ENCODE measurements around the gene SCAMP4. TPM values are rescaled to one million over a fixed set of nuclear protein-coding genes. Genes with fewer than 3 reads are reported as not detected.

The SCAMP4 gene
- total and polyA plus RNA-seq, 2 of the 13 experiments (the other 11 are each of a cell fraction or from before 2014, with no cell fraction given): 10.7 to 13.7 TPM

DNA sequence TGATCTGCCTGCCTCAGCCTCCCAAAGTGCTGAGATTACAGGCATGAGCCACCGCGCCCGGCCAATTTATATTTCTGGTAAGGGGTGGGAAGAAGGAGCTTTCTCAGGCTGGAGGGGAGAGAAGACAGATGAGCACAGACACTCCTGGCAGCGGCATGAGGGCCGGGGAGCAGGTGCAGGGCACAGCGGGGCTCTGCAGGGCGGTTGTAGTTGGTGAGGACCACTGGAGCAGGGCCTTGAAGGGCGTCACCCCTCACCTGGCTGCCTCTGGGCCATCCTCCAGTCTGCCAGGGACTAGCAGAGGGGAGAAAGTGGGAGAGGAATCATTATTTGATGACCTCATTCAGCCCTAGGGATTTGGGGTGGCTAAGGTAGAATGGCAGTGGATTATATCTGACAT is 27.2 kb downstream of the SCAMP4 start:
- Histone ChIP-seq H3K9ac (ENCODE audit: insufficient read depth, low read depth, low read length) (no peak overlapping the region), H3K27ac (ENCODE audit: extremely low read length, insufficient read depth, low read length) (no peak overlapping the region), H4K20me1 (ENCODE audit: insufficient read depth, low read length) (no peaks in the 10 kb centered on the region), H3K4me1 (ENCODE audit: insufficient read depth, low read length) (peaks cover 31% of the 10 kb centered on the region), H3K9me3 (ENCODE audit: low read length) (no peaks in the 10 kb centered on the region; the same call in 1 of the 2 replicates), H3K4me3 (replicated peaks in 1 of 3; ENCODE audit: insufficient read depth in 1 of 3, low read depth in 2 of 3, low read length in 3 of 3) (no peak overlapping the region), H3K36me3 (replicated peaks in 1 of 2; ENCODE audit: control insufficient read depth in 1 of 2, insufficient read depth in 2 of 2, low read length in 2 of 2) (no peaks in the 10 kb centered on the region), H3K4me2 (ENCODE audit: low read depth, low read length) (no peak overlapping the region), H3K27me3 (ENCODE audit: control insufficient read depth in 1 of 2, insufficient read depth in 2 of 2, low read length in 2 of 2) (no peaks in the 10 kb centered on the region), H3K79me2 (ENCODE audit: insufficient read depth, low read length) (no peaks in the 10 kb centered on the region), H2AFZ (ENCODE audit: low read length) (no peak overlapping the region)
- no TSS peak for BruUV-seq (replicated peaks)
- ChIA-PET CTCF (ENCODE audit: low intra/inter-chr PET ratio, low total read pairs) (no interaction called here), POLR2A (no interaction called here)
- ATAC-seq (no peak), DNase-seq (ENCODE audit: low spot score) (no peak), FAIRE-seq (no peak)
- no peak for TF ChIP-seq E2F1 (CRISPR knock-in tag; IDR thresholded peaks at IDR 0.05)
- peak; percentile 99 for TF ChIP-seq ZNF331 (CRISPR knock-in tag; IDR thresholded peaks at IDR 0.05)
- peak; percentile 53; the same call in 1 of the 2 replicates for TF ChIP-seq ATF7 (IDR thresholded peaks at IDR 0.05)
- TF ChIP-seq ATF7 (CRISPR knock-in tag; IDR thresholded peaks at IDR 0.05): no peak
- 83% methylated on average over 8 of the region's 8 CpGs for WGBS (ENCODE audit: low lambda C conversion rate)
- in situ Hi-C loops (cut with HindIII; ENCODE audit: extremely low pct_ligation_motif_present, low pct_unique_long_range_greater_than_20kb) (loop anchor here (10.0 kb wide), 1 partner anchor 132 kb away; no protein-coding TSS in a partner anchor), intact Hi-C loops (cut with micrococcal nuclease; ENCODE audit: unreplicated experiment) (no loop called here)

- TF ChIP-seq, protein P1, sequence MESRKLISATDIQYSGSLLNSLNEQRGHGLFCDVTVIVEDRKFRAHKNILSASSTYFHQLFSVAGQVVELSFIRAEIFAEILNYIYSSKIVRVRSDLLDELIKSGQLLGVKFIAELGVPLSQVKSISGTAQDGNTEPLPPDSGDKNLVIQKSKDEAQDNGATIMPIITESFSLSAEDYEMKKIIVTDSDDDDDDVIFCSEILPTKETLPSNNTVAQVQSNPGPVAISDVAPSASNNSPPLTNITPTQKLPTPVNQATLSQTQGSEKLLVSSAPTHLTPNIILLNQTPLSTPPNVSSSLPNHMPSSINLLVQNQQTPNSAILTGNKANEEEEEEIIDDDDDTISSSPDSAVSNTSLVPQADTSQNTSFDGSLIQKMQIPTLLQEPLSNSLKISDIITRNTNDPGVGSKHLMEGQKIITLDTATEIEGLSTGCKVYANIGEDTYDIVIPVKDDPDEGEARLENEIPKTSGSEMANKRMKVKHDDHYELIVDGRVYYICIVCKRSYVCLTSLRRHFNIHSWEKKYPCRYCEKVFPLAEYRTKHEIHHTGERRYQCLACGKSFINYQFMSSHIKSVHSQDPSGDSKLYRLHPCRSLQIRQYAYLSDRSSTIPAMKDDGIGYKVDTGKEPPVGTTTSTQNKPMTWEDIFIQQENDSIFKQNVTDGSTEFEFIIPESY (CRISPR knock-in tag; IDR thresholded peaks at IDR 0.05): no peak
- no peak for TF ChIP-seq ZNF557 (CRISPR knock-in tag; IDR thresholded peaks at IDR 0.05)
- no TSS peak for BruUV-seq (replicated peaks)
- WGBS (ENCODE audit: low lambda C conversion rate): 56% methylated on average over 6 of the region's 7 CpGs
- Histone ChIP-seq H3K9ac (ENCODE audit: insufficient read depth, low read depth, low read length) (no peak overlapping the region), H3K36me3 (replicated peaks in 1 of 2; ENCODE audit: control insufficient read depth in 1 of 2, insufficient read depth in 2 of 2, low read length in 2 of 2) (no peaks in the 10 kb centered on the region), H3K4me3 (replicated peaks in 1 of 3; ENCODE audit: insufficient read depth in 1 of 3, low read depth in 2 of 3, low read length in 3 of 3) (no peak overlapping the region), H3K27ac (ENCODE audit: extremely low read length, insufficient read depth, low read length) (no peak overlapping the region), H3K4me2 (ENCODE audit: low read depth, low read length) (no peak overlapping the region), H3K79me2 (ENCODE audit: insufficient read depth, low read length) (no peaks in the 10 kb centered on the region), H3K9me3 (ENCODE audit: low read length) (no peaks in the 10 kb centered on the region; the same call in 1 of the 2 replicates), H4K20me1 (ENCODE audit: insufficient read depth, low read length) (no peaks in the 10 kb centered on the region), H3K27me3 (ENCODE audit: control insufficient read depth in 1 of 2, insufficient read depth in 2 of 2, low read length in 2 of 2) (no peaks in the 10 kb centered on the region), H3K4me1 (ENCODE audit: insufficient read depth, low read length) (peaks cover 36% of the 10 kb centered on the region), H2AFZ (ENCODE audit: low read length) (no peak overlapping the region)
- FAIRE-seq: no peak
- ATAC-seq: no peak
- POLR2A ChIA-PET: no interaction called here
- CTCF ChIA-PET (ENCODE audit: low intra/inter-chr PET ratio, low total read pairs): no interaction called here
- DNase-seq (ENCODE audit: low spot score): no peak
- in situ Hi-C loops (cut with HindIII; ENCODE audit: extremely low pct_ligation_motif_present, low pct_unique_long_range_greater_than_20kb) (loop anchor here (10.0 kb wide), 1 partner anchor 132 kb away; no protein-coding TSS in a partner anchor), intact Hi-C loops (cut with micrococcal nuclease; ENCODE audit: unreplicated experiment) (no loop called here)
These were observed 28.0 kb downstream of the SCAMP4 start for GRCh38 chr19:1933244-1933643.

Data from HepG2 (cell line).